HAP-1 (cell line): ENCODE measurements around the gene ZNF648.

Source experiments
- DNase-seq, 2 experiments: peaks; one replicate each; pipeline ENCODE4 v3.0.0-alpha.2; 2016 to 2020; ENCODE audit warnings: low spot score in 2 of 2
- H3K27me3 ChIP-seq: fragments of 250-450 bp; sonication (Bioruptor Pico); 2 replicates; pipeline ENCODE4 v1.5.1; 2020; ENCODE audit warnings: low read depth, mild to moderate bottlenecking, moderate library complexity
- H3K36me3 ChIP-seq: fragments of 250-450 bp; sonication (Bioruptor Pico); replicated peaks from 2 replicates; pipeline ENCODE4 v1.5.1; 2020; ENCODE audit warnings: mild to moderate bottlenecking
- H3K4me1 ChIP-seq: fragments of 250-450 bp; sonication (Bioruptor Pico); 2 replicates; pipeline ENCODE4 v1.5.1; 2020; ENCODE audit warnings: mild to moderate bottlenecking
- H3K4me3 ChIP-seq: fragments of 250-450 bp; sonication (Bioruptor Pico); 2 replicates; pipeline ENCODE4 v1.5.1; 2020; ENCODE audit warnings: mild to moderate bottlenecking, moderate library complexity
- H3K9me3 ChIP-seq: fragments of 250-450 bp; sonication (Bioruptor Pico); 2 replicates; pipeline ENCODE4 v1.5.1; 2020; ENCODE audit warnings: mild to moderate bottlenecking, moderate library complexity
- in situ Hi-C: fragments of 300-500 bp; cut with MboI; formaldehyde crosslinking; loops from 3 replicates; pipeline ENCODE4 v1.14.3; 2020; ENCODE audit warnings: low sequenced_read_pairs, inconsistent platforms, mixed read lengths

ZNF648 gene

GRCh38 chr1:182086620-182087019, 25.1 kb upstream of the ZNF648 start:
- no peaks in the 10 kb centered on the region for H3K9me3 ChIP-seq
- no peaks in the 10 kb centered on the region for H3K4me1 ChIP-seq
- no peaks in the 10 kb centered on the region for H3K36me3 ChIP-seq
- no peak for DNase-seq
- in situ Hi-C loops, result loop anchor here (10.0 kb wide), 2 partner anchors 308 to 698 kb away; partner anchors contain the start of genes GLUL and NPL
- no peaks in the 10 kb centered on the region for H3K27me3 ChIP-seq
- H3K4me3 ChIP-seq, result no peak overlapping the region

GRCh38 chr1:182086136-182086535, 24.6 kb upstream of the ZNF648 start:
- no peak for DNase-seq
- Histone ChIP-seq H3K9me3 (no peaks in the 10 kb centered on the region), H3K4me3 (no peak overlapping the region), H3K36me3 (no peaks in the 10 kb centered on the region), H3K4me1 (no peaks in the 10 kb centered on the region), H3K27me3 (no peaks in the 10 kb centered on the region)
- in situ Hi-C loops, result loop anchor here (10.0 kb wide), 2 partner anchors 309 to 699 kb away; partner anchors contain the start of genes GLUL and NPL

DNA sequence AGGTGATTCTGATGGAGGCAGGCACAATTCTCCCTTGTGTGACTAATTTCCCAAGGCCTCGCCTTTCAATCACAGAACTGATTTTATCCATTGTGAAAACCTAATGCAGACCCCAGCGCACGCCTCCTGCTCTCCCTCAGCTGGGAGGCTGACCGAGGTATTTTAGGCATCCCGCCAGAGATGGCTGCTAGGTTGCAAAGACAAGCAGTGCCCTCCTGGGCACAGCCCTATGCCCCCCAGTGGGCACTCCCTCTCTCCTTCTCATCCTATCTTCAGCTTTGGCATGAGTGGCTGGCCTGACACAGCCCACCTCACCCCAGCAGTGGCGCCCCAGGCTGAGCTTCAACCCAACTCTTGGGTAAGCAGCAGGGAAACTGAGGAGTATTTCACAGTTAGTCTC, 24.2 kb upstream of the ZNF648 start:
- no peaks in the 10 kb centered on the region for H3K36me3 ChIP-seq
- DNase-seq, result no peak
- H3K4me1 ChIP-seq, result no peaks in the 10 kb centered on the region
- H3K4me3 ChIP-seq, result no peak overlapping the region
- H3K9me3 ChIP-seq, result no peaks in the 10 kb centered on the region
- H3K27me3 ChIP-seq, result no peaks in the 10 kb centered on the region
- in situ Hi-C loops, result loop anchor here (10.0 kb wide), 2 partner anchors 309 to 699 kb away; partner anchors contain the start of genes GLUL and NPL

GRCh38 chr1:182084487-182085316, 23.2 kb upstream of the ZNF648 start:
- DNase-seq, result peak; percentile 61 to 87
- Histone ChIP-seq H3K4me3 (no peak overlapping the region), H3K4me1 (no peaks in the 10 kb centered on the region), H3K27me3 (no peaks in the 10 kb centered on the region), H3K36me3 (no peaks in the 10 kb centered on the region), H3K9me3 (no peaks in the 10 kb centered on the region)
- in situ Hi-C loops, result loop anchor here (10.0 kb wide), 2 partner anchors 310 to 700 kb away; partner anchors contain the start of genes GLUL and NPL

- Histone ChIP-seq H3K27me3 (no peaks in the 10 kb centered on the region), H3K4me1 (no peaks in the 10 kb centered on the region), H3K36me3 (no peaks in the 10 kb centered on the region), H3K4me3 (no peak overlapping the region), H3K9me3 (no peaks in the 10 kb centered on the region)
- no peak for DNase-seq
- in situ Hi-C loops, result loop anchor here (10.0 kb wide), 2 partner anchors 311 to 701 kb away; partner anchors contain the start of genes GLUL and NPL
Observed at GRCh38 chr1:182083851-182084486, 22.5 kb upstream of the ZNF648 start.

DNA sequence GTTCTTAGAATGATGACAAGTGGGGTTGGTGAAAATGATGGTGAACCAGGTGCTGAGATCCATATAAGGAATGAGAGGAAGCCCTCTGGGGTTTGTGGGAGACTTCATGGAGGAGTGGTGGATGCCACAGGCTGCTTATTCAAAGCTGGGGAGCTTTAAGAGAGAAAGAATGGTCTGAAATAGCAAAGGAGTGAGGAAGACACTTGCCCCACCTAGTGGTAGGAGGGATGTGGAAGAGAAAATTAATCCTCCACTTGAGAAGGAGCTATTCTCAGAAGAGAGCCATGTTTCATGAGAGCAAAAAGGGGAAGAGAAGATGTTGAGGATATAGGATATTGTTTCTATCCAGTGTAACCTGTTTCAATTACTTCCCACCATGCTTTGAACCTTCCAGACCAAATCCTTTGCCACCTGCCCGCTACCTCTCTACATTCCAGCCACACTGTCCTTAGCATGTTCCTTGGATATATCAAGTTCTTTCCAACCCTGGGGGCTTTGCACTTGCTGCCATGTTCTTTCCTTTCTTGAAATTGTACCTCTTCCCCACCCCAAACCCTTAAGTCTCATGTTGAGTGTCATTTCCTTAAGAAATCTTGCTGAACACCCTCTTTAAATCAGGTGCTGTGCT, 19.6 kb upstream of the ZNF648 start:
- peak; percentile 42 to 58 for DNase-seq
- H3K27me3 ChIP-seq, result no peaks in the 10 kb centered on the region
- no peaks in the 10 kb centered on the region for H3K4me1 ChIP-seq
- in situ Hi-C loops, result loop anchor here (10.0 kb wide), 2 partner anchors 314 to 704 kb away; partner anchors contain the start of genes GLUL and NPL
- H3K4me3 ChIP-seq, result no peak overlapping the region
- no peaks in the 10 kb centered on the region for H3K9me3 ChIP-seq
- H3K36me3 ChIP-seq, result no peaks in the 10 kb centered on the region

DNA sequence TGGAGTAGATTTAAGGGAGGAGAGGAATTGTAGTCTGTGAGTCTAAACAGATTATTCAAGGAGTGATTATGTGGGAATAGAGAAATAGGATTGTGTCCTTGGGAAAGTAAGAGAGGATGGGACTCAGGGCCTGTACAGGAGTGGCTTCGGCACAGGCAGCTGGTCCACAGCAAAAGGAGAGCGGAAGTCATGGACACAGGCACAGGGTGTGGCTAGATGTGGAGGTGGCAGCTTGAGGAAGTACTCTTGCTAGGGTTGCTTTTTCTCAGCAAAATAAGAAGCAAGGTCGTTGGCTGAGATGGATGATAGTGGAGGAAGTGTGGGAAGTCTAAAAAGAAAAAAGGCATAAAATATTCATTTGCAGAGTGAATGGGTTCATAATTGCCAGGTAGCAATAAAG, 18.5 kb upstream of the ZNF648 start:
- no peaks in the 10 kb centered on the region for H3K4me1 ChIP-seq
- in situ Hi-C loops, result loop anchor here (10.0 kb wide), 2 partner anchors 315 to 705 kb away; partner anchors contain the start of genes GLUL and NPL
- H3K9me3 ChIP-seq, result no peaks in the 10 kb centered on the region
- DNase-seq, result no peak
- no peaks in the 10 kb centered on the region for H3K27me3 ChIP-seq
- no peaks in the 10 kb centered on the region for H3K36me3 ChIP-seq
- no peak overlapping the region for H3K4me3 ChIP-seq

DNA sequence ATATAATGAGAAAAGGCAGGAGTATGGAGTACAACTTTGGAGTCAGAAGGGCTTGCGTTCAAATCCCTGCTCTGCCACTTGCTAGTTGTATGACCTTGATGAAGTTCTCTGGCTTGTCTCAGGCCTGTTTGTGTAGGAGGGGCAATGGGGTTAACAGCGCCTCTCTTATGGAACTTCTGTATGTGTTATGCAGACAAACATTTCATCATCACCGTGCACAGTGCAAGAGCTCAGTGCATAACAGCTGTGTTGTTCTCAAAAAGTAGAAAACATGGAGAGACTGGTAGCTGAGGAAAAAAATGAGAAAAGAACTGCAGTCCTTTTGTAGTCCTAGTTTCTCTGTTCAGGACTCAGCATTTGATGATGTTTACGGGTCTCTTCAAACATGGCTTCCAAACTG, 10.4 kb upstream of the ZNF648 start:
- in situ Hi-C loops, result loop anchor here (25.0 kb wide), 1 partner anchor 585 kb away; the partner anchor contains the start of gene CACNA1E
- no peaks in the 10 kb centered on the region; the same call in 1 of the 2 replicates for H3K27me3 ChIP-seq
- no peaks in the 10 kb centered on the region for H3K36me3 ChIP-seq

GRCh38 chr1:182069028-182069466, 7.5 kb upstream of the ZNF648 start:
- Histone ChIP-seq H3K27me3 (no peaks in the 10 kb centered on the region; the same call in 1 of the 2 replicates), H3K4me1 (no peaks in the 10 kb centered on the region), H3K4me3 (no peak overlapping the region), H3K9me3 (no peaks in the 10 kb centered on the region), H3K36me3 (no peaks in the 10 kb centered on the region)
- in situ Hi-C loops, result loop anchor here (25.0 kb wide), 1 partner anchor 582 kb away; the partner anchor contains the start of gene CACNA1E
- DNase-seq, result peak; percentile 58 to 79

More for the DNA sequence above, 10.4 kb upstream of the ZNF648 start:
- Histone ChIP-seq H3K4me3 (no peak overlapping the region), H3K9me3 (no peaks in the 10 kb centered on the region), H3K4me1 (no peaks in the 10 kb centered on the region)
- no peak for DNase-seq

DNA sequence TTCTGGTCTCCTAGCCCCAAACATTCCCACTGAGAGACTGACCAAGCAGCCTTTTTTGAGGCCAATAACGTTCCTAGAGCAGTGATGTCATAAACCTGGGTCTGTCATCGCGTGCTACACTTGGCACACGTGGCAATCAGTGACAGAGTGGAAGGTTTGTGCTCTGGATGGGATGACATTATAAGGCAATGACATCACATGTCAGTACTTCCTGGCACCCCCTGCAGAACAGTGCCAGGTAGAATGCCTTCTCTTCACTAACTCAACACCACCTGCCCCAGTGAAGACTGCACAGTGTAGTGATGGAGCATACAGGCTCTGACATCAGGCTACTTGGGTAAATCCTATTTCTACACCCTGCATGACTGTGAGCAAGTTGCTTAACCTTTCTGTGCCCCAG, 5.4 kb upstream of the ZNF648 start:
- H3K36me3 ChIP-seq, result no peaks in the 10 kb centered on the region
- in situ Hi-C loops, result loop anchor here (25.0 kb wide), 1 partner anchor 580 kb away; the partner anchor contains the start of gene CACNA1E
- DNase-seq, result no peak

DNA sequence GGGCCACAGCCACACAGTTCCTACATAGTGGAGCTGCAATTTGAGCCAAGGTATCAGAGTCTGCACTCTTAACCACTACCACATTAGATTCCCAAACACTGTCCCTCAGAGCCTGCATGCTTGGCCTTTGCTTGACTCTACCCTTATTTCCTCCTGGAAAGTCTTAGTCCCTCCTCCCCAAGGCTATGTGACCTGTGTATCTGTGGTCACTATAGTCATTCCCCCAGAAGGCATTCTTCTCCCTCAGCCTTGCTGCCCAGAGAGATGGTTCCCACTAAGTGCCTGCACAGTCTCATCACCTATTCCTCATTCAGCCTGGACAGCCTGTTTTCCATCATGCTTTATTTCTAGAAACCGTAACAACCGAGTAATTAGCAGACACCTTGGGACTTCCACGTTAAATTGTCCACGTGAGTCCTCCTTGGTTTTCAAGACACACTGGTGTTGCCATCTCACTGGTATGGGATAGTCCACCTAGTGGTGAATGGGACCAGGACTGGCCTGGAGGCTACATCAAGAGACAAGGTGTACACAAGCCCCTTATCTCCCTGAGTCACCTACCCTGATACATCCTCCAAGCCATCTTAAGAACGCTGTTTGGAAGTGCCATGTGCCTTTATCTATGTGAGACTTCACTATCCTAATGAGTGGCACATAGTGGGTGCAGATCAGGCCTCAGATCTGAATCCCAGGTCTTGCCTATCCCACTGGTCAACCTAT, 3.8 kb upstream of the ZNF648 start:
- H3K4me3 ChIP-seq, result no peak overlapping the region
- H3K36me3 ChIP-seq, result no peaks in the 10 kb centered on the region
- in situ Hi-C loops, result loop anchor here (25.0 kb wide), 1 partner anchor 578 kb away; the partner anchor contains the start of gene CACNA1E
- no peaks in the 10 kb centered on the region for H3K27me3 ChIP-seq
- no peaks in the 10 kb centered on the region for H3K4me1 ChIP-seq
- DNase-seq, result no peak
- H3K9me3 ChIP-seq, result no peaks in the 10 kb centered on the region

More for the DNA sequence above, 5.4 kb upstream of the ZNF648 start:
- no peaks in the 10 kb centered on the region for H3K4me1 ChIP-seq
- H3K4me3 ChIP-seq, result no peak overlapping the region
- H3K9me3 ChIP-seq, result no peaks in the 10 kb centered on the region
- H3K27me3 ChIP-seq, result no peaks in the 10 kb centered on the region

GRCh38 chr1:182064611-182065010, 3.1 kb upstream of the ZNF648 start:
- no peak overlapping the region for H3K4me3 ChIP-seq
- in situ Hi-C loops, result loop anchor here (25.0 kb wide), 1 partner anchor 577 kb away; the partner anchor contains the start of gene CACNA1E
- no peaks in the 10 kb centered on the region for H3K4me1 ChIP-seq
- H3K27me3 ChIP-seq, result no peaks in the 10 kb centered on the region
- no peak for DNase-seq
- no peaks in the 10 kb centered on the region for H3K9me3 ChIP-seq
- H3K36me3 ChIP-seq, result no peaks in the 10 kb centered on the region
